DND-41 (cell line): ENCODE data around the gene UPK1B.

Source experiments
- EZH2 ChIP-seq: IDR thresholded peaks from 3 replicates; pipeline ENCODE4 v1.6.1; 2012; ENCODE audit warnings: borderline replicate concordance, low read depth, mild to moderate bottlenecking, moderate library complexity, low read length, inconsistent platforms; ENCODE audit not compliant: severe bottlenecking
- TF ChIP-seq, protein P1 (sequence below): IDR thresholded peaks from 2 replicates; pipeline ENCODE4 v1.5.1; 2012; ENCODE audit warnings: borderline replicate concordance, low read length, moderate library complexity, mild to moderate bottlenecking; ENCODE audit not compliant: poor library complexity, severe bottlenecking; ENCODE audit errors: extremely low read depth

DNA sequence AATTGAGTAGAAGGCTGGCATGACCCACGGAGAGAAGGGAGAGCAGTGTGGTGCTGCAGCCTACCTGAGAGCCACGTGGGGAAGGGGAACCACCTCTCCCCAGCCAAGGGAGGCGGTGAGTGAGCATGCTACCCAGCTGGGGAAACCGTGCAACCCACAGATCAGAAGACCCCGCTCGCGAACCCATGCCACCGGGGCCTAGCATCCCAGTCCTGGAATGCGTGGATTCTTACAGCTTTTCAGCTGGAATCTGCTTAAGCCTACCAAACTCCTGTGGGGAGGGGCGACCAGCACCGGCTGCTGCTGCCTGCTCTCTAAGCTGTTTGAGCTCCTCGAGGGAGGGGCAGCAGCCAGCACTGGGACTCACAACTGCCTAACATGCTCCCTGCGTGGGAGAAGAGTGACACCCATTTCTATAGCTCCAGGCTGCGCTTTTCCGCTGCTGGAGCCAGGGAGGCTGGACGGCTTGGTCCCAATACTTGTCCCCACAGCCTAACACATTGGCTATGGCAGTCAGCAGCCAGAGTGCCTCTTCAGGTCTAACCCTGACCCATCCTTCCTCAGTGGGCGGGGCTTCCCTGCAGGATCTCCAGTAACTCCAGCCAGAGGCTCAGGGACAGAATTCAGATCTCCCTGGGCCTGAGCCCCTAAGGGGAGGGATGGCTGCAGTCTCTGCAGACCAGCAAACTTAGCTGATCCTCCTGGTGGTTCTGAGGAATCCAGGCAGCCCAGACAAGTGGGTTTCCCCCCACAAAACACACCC lies 47.5 kb upstream of the UPK1B start:
- TF ChIP-seq, protein P1, sequence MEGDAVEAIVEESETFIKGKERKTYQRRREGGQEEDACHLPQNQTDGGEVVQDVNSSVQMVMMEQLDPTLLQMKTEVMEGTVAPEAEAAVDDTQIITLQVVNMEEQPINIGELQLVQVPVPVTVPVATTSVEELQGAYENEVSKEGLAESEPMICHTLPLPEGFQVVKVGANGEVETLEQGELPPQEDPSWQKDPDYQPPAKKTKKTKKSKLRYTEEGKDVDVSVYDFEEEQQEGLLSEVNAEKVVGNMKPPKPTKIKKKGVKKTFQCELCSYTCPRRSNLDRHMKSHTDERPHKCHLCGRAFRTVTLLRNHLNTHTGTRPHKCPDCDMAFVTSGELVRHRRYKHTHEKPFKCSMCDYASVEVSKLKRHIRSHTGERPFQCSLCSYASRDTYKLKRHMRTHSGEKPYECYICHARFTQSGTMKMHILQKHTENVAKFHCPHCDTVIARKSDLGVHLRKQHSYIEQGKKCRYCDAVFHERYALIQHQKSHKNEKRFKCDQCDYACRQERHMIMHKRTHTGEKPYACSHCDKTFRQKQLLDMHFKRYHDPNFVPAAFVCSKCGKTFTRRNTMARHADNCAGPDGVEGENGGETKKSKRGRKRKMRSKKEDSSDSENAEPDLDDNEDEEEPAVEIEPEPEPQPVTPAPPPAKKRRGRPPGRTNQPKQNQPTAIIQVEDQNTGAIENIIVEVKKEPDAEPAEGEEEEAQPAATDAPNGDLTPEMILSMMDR: no peak
- TF ChIP-seq EZH2: no peak
